GM20431 (cell line): ENCODE measurements around the gene FAM241A.

Source experiments
- in situ Hi-C: fragments of 300-500 bp; cut with MseI, MboI; formaldehyde crosslinking; loops from one replicate; pipeline ENCODE4 v1.15.0; 2020; ENCODE audit warnings: low sequenced_read_pairs; ENCODE audit not compliant: unreplicated experiment

The FAM241A gene

GRCh38 chr4:112145326-112145789 lies at the start of gene FAM241A:
TSS of gene FAM241A (plus strand) at chr4:112145454. CDS start at chr4:112145581, 127 bp downstream.
- in situ Hi-C loops = no loop called here

- in situ Hi-C loops = loop anchor here (25.0 kb wide), 1 partner anchor 513 kb away; no protein-coding TSS in a partner anchor
These were observed 46.3 kb upstream of the FAM241A start for GRCh38 chr4:112098841-112099530.

GRCh38 chr4:112099701-112100297 lies 45.5 kb upstream of the FAM241A start:
- in situ Hi-C loops = loop anchor here (10.0 to 25.0 kb wide), 3 partner anchors 135 to 513 kb away; partner anchors contain the start of genes AP1AR and NEUROG2

GRCh38 chr4:112102875-112103370 lies 42.3 kb upstream of the FAM241A start:
- in situ Hi-C loops = loop anchor here (10.0 to 25.0 kb wide), 2 partner anchors 132 to 409 kb away; partner anchors contain the start of genes AP1AR and NEUROG2

DNA sequence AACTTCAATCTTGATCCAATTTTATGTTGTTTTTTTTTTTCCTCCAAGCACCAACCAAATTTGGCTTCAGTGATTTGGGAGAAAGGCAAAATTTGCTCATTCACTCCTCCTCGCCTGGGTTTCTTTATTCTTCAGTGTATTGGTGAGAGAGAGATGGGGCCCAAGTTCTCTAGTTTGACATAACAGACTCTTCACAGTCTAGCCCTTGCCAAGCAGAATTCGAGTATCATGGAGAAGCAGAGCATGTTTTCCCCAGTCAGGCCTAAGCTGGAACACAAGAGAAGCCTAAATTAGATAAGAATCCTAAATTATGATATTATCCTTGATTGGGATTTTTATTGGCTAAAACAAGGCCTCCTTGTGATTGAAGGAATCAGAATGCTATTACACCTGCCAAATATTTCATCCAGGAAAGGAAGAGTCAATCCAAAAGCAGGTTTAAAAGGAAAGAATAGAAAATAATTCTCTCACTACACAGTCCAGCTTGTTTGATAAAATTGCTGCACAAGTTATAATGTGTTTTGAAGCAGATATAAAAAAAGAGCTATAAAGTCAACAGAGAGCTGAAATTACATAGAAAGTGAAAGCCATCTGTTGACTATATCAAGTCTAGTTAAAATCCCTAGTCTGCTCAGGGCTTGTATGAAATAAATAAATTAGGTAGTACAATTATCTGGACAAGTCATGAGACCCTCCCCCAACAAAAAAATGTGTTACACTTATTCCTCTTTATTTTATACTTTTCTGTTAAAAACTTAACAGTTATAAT lies 39.9 kb upstream of the FAM241A start:
- in situ Hi-C loops = loop anchor here (10.0 to 25.0 kb wide), 2 partner anchors 129 to 407 kb away; partner anchors contain the start of genes AP1AR and NEUROG2

GRCh38 chr4:112109360-112110058 lies 35.7 kb upstream of the FAM241A start:
- in situ Hi-C loops = loop anchor here (10.0 to 25.0 kb wide), 2 partner anchors 125 to 403 kb away; partner anchors contain the start of genes AP1AR and NEUROG2

GRCh38 chr4:112110059-112110425 lies 35.2 kb upstream of the FAM241A start:
- in situ Hi-C loops = loop anchor here (25.0 kb wide), 1 partner anchor 402 kb away; the partner anchor contains the start of gene NEUROG2

DNA sequence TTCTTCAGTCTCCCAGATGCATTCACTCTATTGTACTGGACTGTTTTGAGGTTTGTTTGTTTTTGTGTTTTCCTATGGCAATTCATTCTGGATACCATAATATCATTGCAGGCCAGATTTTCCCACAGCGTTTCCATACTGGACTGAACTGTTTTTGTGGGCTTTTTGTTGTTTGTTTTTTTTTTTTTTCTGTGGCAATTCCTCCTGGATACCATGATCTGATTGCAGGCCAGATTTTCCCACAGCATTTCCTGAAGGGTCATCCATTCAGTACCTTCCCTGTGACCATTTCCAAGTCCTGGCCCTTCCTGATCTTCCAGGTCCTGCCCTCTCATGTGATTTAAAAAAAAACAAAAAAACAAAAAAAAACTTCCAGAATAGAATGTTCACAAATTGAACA lies 33.9 kb upstream of the FAM241A start:
- in situ Hi-C loops = loop anchor here (25.0 kb wide), 1 partner anchor 401 kb away; the partner anchor contains the start of gene NEUROG2

- in situ Hi-C loops = loop anchor here (25.0 kb wide), 1 partner anchor 400 kb away; the partner anchor contains the start of gene NEUROG2
These were observed 33.2 kb upstream of the FAM241A start for GRCh38 chr4:112112095-112112494.

GRCh38 chr4:112112590-112113170 lies 32.6 kb upstream of the FAM241A start:
- in situ Hi-C loops = loop anchor here (25.0 kb wide), 1 partner anchor 400 kb away; the partner anchor contains the start of gene NEUROG2

DNA sequence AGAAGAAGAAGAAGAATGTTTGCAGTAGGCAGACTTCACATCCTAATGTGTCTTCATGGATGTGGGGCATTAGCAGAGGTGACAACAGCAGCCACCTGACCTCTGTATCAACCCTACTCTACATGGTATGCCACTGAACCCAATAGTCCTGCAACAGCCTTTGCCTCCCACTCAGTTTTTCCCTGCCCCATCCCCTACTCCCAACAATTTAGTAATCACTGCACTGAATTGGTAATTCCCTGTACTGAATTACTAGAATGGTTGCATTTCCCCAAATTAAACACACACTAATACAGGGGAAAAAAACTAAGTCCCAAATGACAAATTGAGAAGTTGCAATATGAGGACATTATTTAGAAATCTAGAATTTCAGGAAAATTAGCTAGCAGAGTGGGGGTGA lies 31.4 kb upstream of the FAM241A start:
- in situ Hi-C loops = loop anchor here (25.0 kb wide), 1 partner anchor 398 kb away; the partner anchor contains the start of gene NEUROG2

- in situ Hi-C loops = loop anchor here (25.0 kb wide), 1 partner anchor 398 kb away; the partner anchor contains the start of gene NEUROG2
These were observed 30.8 kb upstream of the FAM241A start for GRCh38 chr4:112114452-112114851.

GRCh38 chr4:112118742-112119352 lies 26.4 kb upstream of the FAM241A start:
- in situ Hi-C loops = loop anchor here (25.0 kb wide), 1 partner anchor 393 kb away; the partner anchor contains the start of gene NEUROG2

DNA sequence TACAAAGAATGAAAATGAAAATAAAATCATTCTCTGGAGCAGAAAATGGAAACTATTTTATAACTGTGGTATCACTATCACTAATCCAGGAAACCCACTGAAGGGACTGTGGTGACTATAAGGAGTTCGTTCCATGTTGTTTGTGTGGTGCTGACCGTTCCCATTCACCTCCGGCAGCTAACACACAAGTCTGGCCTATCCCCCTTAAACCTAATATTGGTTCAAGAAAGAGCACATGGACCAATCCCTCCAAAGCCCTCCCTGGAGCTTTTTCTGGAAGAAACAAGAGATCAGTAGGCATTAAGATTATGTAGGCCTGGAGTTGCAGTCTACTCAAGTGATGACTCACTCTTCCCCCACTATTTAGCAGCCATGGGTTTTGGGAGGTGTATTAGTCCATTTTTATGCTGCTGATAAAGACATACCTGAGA lies 25.9 kb upstream of the FAM241A start:
- in situ Hi-C loops = loop anchor here (25.0 kb wide), 1 partner anchor 393 kb away; the partner anchor contains the start of gene NEUROG2

- in situ Hi-C loops = loop anchor here (25.0 kb wide), 1 partner anchor 392 kb away; the partner anchor contains the start of gene NEUROG2
These were observed 25.2 kb upstream of the FAM241A start for GRCh38 chr4:112120021-112120420.

DNA sequence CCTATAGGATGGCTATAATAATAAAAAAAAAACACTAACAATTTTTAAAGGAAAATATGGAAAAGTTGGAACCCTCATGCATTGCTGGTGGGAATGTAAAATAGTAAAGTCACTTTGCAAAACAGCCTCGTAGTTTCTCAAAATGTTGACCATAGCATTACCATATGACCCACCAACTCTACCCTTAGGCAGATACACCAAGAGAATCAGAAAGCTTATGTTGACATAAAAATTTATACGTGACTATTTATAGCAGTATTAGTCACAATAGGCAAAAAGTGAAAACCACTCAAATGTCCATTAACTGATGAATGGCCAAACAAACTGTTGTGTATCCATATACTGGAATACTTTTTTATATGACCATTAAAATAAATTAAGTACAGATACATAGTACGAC lies 19.8 kb upstream of the FAM241A start:
- in situ Hi-C loops = no loop called here

DNA sequence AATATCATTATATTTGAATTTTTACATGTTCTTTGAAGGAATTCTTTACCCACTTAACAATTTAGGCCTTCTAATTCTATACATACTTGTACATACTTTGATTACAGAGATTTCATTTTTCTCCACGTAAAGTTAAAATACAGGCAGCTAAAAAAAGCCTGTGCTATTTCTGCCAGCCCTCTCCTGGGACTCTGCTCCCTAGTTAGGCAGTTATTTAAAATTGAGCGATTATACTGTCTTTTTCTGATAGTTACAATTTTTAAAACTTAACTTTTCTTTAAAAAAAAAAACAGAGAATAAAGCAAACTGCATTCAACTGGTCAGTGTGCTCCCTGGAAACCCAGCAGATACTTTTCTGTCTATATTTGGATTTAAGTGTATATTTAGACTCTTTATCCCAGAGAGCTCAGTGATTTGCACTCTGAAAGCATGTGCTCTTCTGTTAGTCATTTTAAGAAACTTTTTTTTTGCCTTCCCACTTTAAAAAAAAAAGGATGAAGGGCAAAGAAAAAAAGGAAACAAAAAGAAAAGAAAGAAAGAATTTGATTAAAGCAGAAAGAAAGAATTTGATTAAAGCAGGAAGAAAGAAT lies 18.1 kb upstream of the FAM241A start:
- in situ Hi-C loops = no loop called here

- in situ Hi-C loops = no loop called here
These were observed 17.5 kb upstream of the FAM241A start for GRCh38 chr4:112127803-112128202.
